Measurements from ENCODE around the gene CCDC177. TPM values are rescaled to one million over a fixed set of nuclear protein-coding genes. Genes with fewer than 3 reads are reported as not detected.

CCDC177 gene
- polyA plus RNA-seq, 1 donor from 2014 or later = 3.2 TPM

GRCh38 chr14:69547701-69548348 is 26.8 kb downstream of the CCDC177 start:
- Histone ChIP-seq H3K27me3 (ENCODE audit: insufficient read depth, low read depth, low read length) (no peaks in the 10 kb centered on the region), H3K4me2 (ENCODE audit: low read length) (no peak overlapping the region), H3K27ac (ENCODE audit: low read length) (peak overlapping the region; percentile 90), H2AFZ (ENCODE audit: low read depth, low read length) (peak overlapping the region; percentile 88), H3K79me2 (replicated peaks; ENCODE audit: insufficient read depth, low read length) (no peaks in the 10 kb centered on the region), H3F3A (ENCODE audit: insufficient read depth, low read length, poor library complexity, severe bottlenecking) (no peaks in the 10 kb centered on the region), H3K9me2 (ENCODE audit: insufficient read depth, low read length) (no peaks in the 10 kb centered on the region), H3K9me3 (ENCODE audit: low read length) (no peaks in the 10 kb centered on the region), H3K4me3 (ENCODE audit: low read length) (peak overlapping the region; percentile 61), H4K20me1 (ENCODE audit: insufficient read depth) (no peaks in the 10 kb centered on the region), H3K36me3 (ENCODE audit: insufficient read depth, low read length) (no peaks in the 10 kb centered on the region), H3K9ac (ENCODE audit: low read length) (peak overlapping the region; percentile 86)
- peak; percentile 89 for TF ChIP-seq CTCF (IDR thresholded peaks at IDR 0.05; ENCODE audit: poor library complexity, severe bottlenecking)
- TF ChIP-seq TAF1 (IDR thresholded peaks at IDR 0.05; ENCODE audit: low read depth) = peak; percentile 75
- TF ChIP-seq, protein P1, sequence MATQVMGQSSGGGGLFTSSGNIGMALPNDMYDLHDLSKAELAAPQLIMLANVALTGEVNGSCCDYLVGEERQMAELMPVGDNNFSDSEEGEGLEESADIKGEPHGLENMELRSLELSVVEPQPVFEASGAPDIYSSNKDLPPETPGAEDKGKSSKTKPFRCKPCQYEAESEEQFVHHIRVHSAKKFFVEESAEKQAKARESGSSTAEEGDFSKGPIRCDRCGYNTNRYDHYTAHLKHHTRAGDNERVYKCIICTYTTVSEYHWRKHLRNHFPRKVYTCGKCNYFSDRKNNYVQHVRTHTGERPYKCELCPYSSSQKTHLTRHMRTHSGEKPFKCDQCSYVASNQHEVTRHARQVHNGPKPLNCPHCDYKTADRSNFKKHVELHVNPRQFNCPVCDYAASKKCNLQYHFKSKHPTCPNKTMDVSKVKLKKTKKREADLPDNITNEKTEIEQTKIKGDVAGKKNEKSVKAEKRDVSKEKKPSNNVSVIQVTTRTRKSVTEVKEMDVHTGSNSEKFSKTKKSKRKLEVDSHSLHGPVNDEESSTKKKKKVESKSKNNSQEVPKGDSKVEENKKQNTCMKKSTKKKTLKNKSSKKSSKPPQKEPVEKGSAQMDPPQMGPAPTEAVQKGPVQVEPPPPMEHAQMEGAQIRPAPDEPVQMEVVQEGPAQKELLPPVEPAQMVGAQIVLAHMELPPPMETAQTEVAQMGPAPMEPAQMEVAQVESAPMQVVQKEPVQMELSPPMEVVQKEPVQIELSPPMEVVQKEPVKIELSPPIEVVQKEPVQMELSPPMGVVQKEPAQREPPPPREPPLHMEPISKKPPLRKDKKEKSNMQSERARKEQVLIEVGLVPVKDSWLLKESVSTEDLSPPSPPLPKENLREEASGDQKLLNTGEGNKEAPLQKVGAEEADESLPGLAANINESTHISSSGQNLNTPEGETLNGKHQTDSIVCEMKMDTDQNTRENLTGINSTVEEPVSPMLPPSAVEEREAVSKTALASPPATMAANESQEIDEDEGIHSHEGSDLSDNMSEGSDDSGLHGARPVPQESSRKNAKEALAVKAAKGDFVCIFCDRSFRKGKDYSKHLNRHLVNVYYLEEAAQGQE (IDR thresholded peaks at IDR 0.05; ENCODE audit: borderline replicate concordance) = peak; percentile 70
- peak; percentile 74 for TF ChIP-seq RAD21 (conservative IDR thresholded peaks at IDR 0.05)
- TF ChIP-seq SMC3 (conservative IDR thresholded peaks at IDR 0.05; ENCODE audit: poor library complexity) = peak; percentile 77
- no peak for TF ChIP-seq EZH2 (IDR thresholded peaks at IDR 0.05; ENCODE audit: borderline replicate concordance, insufficient read depth, low read length, poor library complexity, severe bottlenecking)
- TF ChIP-seq MXI1 (conservative IDR thresholded peaks at IDR 0.05; ENCODE audit: poor library complexity, severe bottlenecking) = peak; percentile 32
- TF ChIP-seq POLR2AphosphoS5 (IDR thresholded peaks at IDR 0.05) = peak; percentile 82
- TF ChIP-seq EP300 (conservative IDR thresholded peaks at IDR 0.05; ENCODE audit: poor library complexity, severe bottlenecking) = peak; percentile 76

DNA sequence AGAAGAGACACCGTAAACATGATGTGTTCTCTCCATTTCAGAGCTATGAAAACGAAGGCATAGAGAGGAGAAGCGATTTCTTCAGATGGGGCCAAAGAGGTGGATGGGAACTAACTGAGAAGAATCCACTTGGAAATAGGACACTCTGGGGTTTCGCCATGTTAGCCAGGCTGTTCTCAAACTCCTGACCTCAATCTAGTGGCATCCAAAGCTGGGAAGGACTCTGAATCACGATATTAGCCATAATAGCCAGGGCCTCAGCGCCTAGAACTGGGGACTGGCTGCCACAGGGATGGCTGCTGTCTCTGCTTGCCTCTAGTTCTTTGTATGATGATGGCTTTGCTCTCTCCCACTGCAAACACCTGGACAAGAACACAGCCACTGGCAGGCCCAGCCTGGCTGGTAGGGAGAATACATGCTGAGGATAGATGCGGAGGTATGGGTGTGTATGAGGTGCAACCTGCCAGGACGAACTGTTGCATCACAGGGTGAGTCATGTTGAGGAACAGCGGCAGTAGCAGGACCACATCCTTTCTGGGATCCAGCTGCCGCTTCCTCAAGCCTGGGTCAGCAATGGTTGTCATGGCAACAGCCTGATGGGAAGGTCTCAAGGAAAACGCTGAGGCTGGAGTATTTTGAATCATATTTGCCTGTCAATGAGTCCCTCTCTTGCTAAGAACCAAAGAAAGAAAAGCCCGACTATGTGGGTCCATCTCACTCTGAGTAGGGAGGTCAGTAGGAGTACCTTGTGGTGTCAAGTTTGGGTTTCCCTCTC is 31.1 kb downstream of the CCDC177 start:
- no peak overlapping the region for H3K4me2 ChIP-seq (ENCODE audit: low read length)
- H3K9ac ChIP-seq (ENCODE audit: low read length) = peak overlapping the region; percentile 44
- TF ChIP-seq MXI1 (conservative IDR thresholded peaks at IDR 0.05; ENCODE audit: poor library complexity, severe bottlenecking) (no peak), EZH2 (IDR thresholded peaks at IDR 0.05; ENCODE audit: borderline replicate concordance, insufficient read depth, low read length, poor library complexity, severe bottlenecking) (no peak), RAD21 (conservative IDR thresholded peaks at IDR 0.05) (no peak), POLR2AphosphoS5 (IDR thresholded peaks at IDR 0.05) (peak; percentile 42)
- TF ChIP-seq, protein P1 (IDR thresholded peaks at IDR 0.05; ENCODE audit: borderline replicate concordance) = peak; percentile 27
- peak overlapping the region; percentile 70 for H3K27ac ChIP-seq (ENCODE audit: low read length)
- peak overlapping the region; percentile 25 for H3K4me3 ChIP-seq (ENCODE audit: low read length)
- H3K36me3 ChIP-seq (ENCODE audit: insufficient read depth, low read length) = no peaks in the 10 kb centered on the region
- no peaks in the 10 kb centered on the region for H3K9me3 ChIP-seq (ENCODE audit: low read length)
- H3K9me2 ChIP-seq (ENCODE audit: insufficient read depth, low read length) = no peaks in the 10 kb centered on the region
- peak overlapping the region; percentile 19 for H2AFZ ChIP-seq (ENCODE audit: low read depth, low read length)
- H3K27me3 ChIP-seq (ENCODE audit: insufficient read depth, low read depth, low read length) = no peaks in the 10 kb centered on the region
- H4K20me1 ChIP-seq (ENCODE audit: insufficient read depth) = no peaks in the 10 kb centered on the region
- H3F3A ChIP-seq (ENCODE audit: insufficient read depth, low read length, poor library complexity, severe bottlenecking) = no peaks in the 10 kb centered on the region
- H3K79me2 ChIP-seq (replicated peaks; ENCODE audit: insufficient read depth, low read length) = no peaks in the 10 kb centered on the region
